C4-2B (cell line): ENCODE data around the gene LAMA5.

Experiments used
- ZFX ChIP-seq: fragments of 450-650 bp; IDR thresholded peaks from 2 replicates; pipeline ENCODE4 v1.6.1; 2017
- TF ChIP-seq, protein P1 (sequence below): fragments of 450-650 bp; conservative IDR thresholded peaks from 2 replicates; pipeline ENCODE4 v1.5.1; 2017; ENCODE audit warnings: mild to moderate bottlenecking

DNA sequence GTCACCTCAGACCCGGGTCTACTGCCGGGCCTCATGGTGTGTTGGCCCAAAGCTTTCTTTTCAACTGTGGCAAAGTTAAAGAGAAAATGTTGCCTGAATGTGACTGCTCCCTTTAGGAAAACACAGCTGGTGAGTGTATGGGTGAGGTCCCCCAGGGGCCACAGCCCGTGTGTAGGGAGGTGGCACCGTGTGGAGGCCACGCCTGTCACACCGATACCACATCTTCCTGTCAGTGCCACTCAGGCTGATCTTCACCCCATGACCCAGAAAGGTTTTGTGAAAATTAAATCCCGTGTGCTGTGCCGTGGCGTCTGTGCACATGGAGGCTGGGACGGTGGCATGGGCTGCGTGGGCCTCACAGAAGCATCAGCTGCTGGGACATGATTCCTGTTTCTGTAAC lies 75.0 kb downstream of the LAMA5 start:
- TF ChIP-seq, protein P1, sequence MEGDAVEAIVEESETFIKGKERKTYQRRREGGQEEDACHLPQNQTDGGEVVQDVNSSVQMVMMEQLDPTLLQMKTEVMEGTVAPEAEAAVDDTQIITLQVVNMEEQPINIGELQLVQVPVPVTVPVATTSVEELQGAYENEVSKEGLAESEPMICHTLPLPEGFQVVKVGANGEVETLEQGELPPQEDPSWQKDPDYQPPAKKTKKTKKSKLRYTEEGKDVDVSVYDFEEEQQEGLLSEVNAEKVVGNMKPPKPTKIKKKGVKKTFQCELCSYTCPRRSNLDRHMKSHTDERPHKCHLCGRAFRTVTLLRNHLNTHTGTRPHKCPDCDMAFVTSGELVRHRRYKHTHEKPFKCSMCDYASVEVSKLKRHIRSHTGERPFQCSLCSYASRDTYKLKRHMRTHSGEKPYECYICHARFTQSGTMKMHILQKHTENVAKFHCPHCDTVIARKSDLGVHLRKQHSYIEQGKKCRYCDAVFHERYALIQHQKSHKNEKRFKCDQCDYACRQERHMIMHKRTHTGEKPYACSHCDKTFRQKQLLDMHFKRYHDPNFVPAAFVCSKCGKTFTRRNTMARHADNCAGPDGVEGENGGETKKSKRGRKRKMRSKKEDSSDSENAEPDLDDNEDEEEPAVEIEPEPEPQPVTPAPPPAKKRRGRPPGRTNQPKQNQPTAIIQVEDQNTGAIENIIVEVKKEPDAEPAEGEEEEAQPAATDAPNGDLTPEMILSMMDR = no peak
- TF ChIP-seq ZFX = no peak
